HL-60/S4 (cell line): ENCODE data around the gene TTBK1.

Experiments used
- in situ Hi-C: fragments of 300-500 bp; cut with MboI; formaldehyde crosslinking; loops from 2 replicates; pipeline ENCODE4 v1.14.3; 2022; ENCODE audit warnings: low sequenced_read_pairs

Gene TTBK1

DNA sequence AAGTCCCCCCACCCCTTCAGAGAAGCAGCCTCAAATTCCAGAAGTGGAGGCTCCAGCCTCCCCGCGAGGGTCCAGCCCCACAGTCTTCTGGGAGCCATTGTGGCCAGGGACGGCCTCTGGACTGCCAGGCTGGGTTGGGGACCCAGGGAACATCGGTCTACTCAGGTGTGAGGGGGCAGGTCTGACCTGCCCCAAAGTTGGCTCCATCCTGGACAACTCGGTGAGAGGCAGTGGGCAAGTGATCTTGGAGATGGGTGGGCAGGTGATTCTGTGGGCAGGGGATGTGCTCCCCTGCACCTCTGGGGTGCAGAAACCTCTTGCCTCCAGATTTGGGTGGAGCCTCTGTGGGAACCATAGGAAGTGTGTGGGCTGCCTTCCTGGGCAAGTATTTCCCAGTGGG lies 42.6 kb downstream of the TTBK1 start:
- in situ Hi-C loops, result no loop called here

DNA sequence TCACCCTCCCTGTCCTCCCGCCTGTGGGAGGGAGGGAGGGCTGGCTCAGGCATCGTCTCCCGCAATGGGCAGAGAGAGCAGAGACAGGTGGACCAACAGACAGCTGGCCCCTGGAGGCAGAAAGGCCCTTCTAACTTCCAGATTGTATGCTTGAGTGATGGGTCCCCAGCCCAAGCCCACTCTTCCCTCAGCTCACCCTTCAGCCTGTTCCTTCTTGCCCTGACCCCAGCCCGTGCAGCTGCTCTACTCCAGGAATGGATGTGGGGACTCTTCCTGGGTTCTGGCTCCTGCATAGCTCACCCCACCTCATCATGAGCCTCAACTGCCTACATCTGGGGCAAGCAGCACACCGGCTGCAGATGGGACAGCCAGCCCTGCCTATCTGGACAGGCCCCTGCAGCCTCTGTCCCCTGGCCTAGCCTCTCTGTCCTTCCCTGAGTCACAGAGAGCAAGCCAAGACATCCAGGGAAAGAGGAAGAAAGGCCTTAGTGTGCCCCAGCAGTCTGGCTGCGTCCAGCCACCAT lies 43.2 kb downstream of the TTBK1 start:
- in situ Hi-C loops, result no loop called here

DNA sequence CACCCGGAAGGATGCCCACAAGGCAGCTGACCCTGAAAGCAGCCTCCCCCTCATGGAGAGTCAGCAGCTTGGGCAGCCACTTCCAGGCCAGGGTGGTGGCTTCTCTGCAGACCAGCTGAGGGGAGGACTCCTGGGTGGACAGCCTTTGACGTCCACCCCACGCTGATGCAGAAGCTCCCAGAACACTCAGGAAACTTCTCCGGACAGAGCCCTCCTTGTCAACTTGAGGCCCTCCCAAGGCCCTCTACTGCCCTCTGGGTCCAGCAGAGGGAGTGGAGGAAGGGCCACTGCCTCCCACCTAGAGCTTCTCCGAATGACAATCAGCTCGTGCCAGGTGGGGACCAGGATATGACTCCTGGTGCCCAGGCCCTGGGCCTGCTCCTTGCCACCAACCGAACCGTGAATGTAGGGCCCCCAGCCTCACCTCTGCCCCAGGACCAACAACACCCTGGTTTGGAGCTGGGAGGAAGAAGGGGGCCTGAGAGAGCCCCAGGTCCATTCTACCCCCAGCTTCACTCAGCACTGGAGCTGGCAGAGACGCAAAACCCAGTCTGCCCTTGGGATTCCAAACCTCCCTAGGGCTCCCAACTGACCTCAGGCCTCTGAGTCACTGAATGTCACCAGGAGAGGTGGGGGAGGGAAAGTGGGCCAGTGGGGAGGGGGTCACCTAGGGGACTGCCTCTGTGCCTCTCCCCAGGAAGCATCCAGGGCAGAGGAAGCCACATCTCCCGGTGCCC lies 43.9 kb downstream of the TTBK1 start:
- in situ Hi-C loops, result no loop called here

DNA sequence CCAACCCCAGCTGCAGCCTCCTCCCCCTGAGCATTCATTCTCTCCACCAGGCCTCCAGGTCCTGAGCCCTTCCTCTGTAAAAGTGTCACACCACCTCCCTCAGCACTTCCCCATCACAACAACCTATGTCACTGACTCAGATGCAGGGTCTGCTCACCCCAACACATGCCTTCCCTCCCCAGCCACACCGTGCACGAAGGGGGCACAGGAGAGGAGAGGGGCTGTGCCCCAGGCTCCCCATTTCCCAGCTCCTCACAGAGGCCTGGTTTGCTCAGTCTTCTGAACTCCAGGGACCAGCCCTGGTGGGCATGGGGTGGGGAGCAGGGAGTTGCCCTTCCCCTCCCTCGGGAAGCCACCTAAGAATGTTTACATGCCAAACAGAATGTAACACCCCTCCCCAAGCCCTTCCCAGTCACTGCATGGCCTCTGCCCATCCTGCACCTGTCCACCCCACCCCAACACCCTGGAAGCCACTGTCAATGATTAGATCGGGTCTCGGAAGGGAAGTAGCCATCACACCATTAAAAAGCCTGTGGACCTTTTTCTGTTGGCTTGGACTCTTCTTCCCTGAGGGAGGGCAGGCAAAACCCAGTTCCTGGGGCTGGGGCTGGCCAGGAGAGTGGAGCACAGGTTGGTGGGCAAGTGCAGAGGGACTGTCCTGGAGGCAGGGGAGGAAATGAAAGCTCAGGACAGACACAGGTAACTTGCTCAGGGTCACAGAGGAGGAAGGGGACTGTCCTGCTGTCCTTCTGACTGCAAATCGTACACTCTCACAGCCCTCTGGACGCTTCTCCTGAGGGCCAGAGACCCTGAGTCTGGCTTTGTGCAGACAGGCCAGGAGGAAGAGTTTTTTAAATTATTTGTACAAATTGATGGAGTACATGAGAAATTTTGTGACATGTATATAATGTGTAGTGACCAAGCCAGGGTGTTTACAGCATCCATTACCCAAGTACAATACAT lies 44.7 kb downstream of the TTBK1 start:
- in situ Hi-C loops, result no loop called here

DNA sequence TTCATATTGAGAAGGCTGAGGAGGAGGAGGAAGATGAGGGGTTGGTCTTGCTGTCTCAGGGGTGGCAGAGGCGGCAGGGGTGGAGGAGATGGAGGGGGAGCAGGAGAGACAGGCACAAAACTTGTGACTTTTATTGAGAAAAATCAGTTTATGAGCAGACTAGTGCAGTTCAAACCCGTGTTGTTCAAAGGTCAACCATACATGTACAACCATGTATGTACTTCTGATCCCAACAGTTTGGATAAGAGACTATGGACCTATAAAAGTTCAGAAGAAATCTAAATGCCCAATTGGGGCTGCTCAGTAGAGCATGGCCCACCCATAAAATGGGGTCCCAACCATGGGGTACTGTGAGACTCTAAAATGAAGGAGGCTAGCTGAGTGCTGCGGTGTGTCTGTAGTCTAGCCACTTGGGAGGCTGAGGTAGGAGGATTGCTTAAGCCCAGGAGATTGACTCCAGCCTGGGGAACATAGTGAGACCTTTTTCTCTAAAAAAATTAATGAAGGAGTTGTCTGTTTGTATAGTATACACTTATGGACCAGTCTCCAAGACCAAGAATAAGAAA lies 47.1 kb downstream of the TTBK1 start:
- in situ Hi-C loops, result no loop called here

DNA sequence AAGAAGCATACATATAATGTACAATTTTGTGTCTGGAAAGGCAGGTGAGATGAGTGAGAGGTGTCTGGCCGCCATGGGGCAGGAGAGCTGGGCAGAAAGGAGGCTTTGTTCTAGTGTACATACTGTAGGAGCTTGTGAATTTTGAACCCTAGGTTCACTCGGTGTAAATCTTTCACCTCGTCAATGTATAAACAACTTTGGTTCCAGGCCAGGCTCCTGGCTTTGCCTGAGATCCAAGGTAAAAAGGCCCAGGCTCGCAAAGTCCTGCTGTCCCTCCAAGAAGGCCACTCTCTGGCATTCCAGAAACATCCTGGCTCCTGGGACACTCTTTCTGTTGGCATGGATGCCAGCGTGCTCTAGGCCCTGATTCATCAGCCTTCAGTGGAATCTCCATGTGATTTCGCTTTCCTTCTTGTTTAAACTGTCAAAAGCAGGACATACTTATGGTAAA lies 47.6 kb downstream of the TTBK1 start:
- in situ Hi-C loops, result no loop called here

DNA sequence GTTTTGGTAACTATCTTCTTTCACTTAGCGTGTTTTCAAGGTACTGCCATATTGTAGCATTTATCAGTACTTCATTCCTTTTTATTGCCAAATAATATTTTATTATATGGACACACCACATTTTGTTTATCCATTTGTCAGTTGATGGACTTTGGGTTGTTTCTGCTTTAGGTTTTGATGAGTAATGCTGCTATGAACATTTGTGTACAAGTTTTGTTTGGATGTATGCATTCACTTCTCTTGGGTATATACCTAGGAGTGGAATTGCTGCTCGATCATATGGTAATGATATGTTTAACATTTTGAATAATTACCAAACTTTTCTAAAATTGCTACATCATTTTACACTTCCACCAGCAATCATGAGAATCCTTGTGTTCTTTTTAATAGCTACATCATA lies 48.4 kb downstream of the TTBK1 start:
- in situ Hi-C loops, result no loop called here

DNA sequence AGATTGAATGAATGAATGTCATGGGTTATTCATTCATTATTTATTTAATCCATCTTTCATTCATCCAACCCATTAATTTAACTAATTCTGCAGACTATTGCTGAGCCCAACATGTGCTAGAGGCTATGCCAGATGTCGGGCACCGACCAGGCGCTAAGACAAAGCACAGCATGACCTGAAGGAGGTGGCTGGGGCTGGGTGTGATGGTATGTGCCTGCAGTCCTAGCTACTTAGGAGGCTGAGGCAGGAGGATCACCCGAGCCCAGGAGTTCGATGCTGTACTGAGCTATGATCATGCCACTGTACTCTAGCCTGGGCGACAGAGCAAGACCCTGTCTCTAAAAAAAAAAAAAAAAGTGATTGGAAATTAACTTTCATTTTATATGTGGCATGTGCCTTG lies 49.1 kb downstream of the TTBK1 start:
- in situ Hi-C loops, result no loop called here

DNA sequence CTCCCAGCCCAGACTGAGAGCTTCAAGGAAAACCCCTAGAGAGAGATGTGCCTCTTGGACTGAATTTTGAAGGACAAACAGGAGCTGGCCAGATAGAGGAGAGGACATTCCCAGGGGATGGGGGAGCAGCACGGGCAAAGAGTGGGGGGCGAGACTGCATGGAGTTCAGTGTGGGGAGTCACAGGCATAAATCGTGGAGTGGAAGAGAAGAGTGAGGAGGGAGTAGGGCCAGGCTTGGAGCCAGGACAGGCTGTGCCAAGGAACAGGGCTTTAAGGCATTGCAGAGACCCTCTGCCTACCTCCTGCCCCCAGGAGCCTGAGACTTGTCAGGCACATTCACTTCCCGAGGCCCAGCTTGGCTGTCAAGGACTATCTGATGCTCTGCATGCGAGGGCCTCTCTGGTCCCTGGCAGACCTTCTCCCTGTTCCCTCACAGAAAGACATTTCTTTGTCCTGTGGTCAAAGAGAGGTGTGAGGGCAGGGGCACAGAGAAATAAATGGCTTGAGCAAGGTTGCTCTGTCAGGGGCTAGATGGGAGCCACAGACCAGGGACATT lies 49.6 kb downstream of the TTBK1 start:
- in situ Hi-C loops, result no loop called here

DNA sequence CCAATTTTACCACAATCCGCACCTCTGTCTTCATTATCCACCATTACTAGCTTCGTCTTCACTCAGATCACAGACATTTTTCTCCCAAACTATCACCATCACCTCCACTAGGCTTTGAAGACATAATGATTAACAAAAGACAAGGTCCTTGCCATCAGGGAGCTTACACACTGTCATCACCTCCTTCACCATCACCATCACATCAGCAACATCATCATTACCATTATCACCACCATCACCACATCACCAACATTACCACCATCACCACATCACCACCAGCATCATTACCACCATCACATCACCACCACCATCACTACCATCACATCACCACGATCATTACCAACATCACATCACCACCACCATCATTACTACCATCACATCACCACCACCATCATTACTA lies 50.4 kb downstream of the TTBK1 start:
- in situ Hi-C loops, result no loop called here

DNA sequence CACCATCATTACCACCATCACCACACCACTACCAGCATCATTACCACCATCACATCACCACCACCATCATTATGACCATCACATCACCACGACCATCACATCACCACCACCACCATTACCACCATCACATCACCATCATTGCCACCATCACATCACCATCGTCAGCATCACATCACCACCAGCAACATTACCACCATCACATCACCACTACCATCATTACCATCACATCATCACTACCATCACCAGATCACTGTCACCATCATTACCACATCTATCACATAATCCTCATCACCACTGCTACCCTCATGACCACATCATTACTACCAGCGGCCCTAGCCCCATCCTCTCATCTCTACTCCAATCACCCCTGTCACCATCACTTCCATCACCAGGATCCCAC lies 51.3 kb downstream of the TTBK1 start:
- in situ Hi-C loops, result no loop called here

DNA sequence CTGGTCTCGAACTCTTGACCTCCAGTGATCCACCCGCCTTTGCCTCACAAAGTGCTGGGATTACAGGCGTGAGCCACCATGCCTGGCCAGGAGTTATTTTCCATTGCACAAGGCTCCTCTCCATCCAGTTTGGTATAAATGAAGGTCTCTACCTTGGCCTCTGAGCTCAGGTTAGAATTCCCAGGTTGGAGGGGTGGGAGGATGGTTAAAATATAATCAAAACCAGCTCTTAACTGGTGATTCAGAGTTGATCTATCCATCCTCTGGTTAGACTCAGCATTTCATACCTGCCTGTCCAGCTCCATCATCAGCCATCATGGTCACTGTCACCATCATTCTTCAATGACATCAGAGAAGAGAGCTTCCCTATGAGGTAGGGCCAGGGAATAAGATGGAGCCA lies 52.2 kb downstream of the TTBK1 start:
- in situ Hi-C loops, result no loop called here

DNA sequence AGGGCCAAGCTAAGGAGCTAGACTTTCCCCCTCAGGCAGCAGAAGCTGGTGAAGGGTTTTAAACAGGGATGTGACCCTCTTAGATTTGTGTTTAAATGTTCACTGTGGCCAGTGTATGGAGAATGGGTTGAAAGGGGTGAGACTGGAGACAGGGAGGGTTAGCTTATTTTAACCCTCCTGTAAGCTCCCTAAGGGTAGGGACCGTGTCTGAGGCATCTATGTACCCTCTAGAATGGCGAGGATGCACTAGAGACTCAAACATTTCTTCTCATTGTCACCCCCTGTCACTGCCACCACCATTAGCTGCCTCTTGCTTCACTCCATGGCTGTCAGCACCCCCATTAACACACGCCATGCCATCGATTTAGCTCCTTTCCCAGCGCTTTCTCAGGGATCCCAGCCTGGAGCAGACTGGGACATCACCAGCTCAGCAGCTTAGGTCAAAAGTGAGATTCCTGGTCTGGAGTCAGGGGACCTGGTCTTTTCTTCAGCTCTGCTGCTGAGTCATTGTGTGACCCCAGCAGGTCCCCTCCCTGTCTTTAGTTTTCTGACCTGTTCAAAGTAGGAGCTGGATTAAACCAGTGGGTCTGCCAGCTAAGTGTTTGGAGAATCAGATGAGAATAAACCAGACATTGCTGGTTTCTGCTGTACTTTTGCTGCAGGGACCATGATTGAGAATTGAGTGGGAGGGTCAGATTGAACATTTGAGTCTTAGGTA lies 53.7 kb downstream of the TTBK1 start:
- in situ Hi-C loops, result no loop called here

DNA sequence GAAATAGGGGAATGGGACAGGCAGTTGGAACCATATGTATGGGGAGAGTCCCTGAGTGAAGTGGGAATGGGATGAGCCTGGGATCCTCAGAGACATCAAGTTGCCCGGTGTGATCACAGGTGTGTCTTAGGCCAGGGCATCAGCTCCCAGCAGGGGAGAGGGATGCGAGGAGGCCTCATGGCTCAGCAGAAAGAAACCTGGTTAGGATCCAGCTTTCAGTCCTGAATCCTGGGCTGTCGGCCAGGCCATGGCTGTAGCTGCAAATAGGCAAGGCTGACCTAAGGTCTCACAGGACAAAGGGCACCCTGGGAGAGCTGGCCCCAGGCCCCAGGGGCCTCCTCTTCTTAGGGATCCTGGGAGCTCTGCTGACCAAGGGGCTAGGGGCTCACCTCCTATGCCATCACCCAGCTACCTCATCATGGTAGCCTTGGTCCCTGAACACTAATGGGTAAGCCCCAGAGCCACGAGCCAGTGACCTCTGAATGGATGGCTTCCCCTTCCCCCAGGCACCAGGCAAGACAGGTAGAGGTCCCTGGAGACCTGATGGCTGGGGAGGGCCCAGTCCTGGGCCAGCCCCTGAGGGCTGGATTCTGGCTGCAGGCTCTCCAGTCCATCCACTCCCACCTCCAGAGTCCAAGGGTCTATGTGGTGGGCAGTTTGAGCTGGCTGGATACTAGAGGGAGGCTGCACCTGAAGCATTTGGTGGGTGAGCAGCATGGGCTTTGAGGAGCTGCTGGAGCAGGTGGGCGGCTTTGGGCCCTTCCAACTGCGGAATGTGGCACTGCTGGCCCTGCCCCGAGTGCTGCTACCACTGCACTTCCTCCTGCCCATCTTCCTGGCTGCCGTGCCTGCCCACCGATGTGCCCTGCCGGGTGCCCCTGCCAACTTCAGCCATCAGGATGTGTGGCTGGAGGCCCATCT lies 54.6 kb downstream of the TTBK1 start, which contains the start of gene SLC22A7:
Gene SLC22A7 (plus strand): TSS at position 617 of the 921 bp plus-strand sequence. CDS start 99 bp downstream, at position 716.
- in situ Hi-C loops, result no loop called here

DNA sequence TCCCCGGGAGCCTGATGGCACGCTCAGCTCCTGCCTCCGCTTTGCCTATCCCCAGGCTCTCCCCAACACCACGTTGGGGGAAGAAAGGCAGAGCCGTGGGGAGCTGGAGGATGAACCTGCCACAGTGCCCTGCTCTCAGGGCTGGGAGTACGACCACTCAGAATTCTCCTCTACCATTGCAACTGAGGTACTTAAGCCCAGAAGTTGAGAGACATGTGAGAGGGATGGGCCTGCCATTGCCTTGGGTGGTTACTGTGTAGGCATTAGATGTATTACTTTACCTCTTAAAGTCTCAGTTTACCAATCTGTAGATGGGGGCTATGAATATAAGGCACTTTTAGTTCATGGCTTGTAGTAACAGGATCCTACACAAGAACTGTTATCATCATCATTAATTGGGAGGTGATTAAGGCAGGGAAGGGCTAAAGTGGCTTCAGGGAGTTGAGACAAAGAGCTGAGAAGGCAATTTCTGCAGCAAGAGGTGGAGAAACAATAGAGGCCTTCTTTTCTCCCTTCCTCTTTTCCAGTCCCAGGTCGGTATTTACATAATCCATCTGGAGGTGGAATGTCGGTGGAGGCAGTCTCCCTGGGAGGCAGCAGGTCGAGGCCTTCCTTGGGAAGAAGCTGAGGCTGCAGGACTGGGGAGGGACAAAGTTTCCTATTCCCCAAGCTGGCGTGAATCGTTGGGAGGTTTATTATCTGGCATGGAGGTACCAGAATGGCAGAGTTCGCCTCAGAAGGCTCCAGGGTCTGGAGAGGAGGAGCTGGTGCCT lies 55.5 kb downstream of the TTBK1 start:
- in situ Hi-C loops, result no loop called here

DNA sequence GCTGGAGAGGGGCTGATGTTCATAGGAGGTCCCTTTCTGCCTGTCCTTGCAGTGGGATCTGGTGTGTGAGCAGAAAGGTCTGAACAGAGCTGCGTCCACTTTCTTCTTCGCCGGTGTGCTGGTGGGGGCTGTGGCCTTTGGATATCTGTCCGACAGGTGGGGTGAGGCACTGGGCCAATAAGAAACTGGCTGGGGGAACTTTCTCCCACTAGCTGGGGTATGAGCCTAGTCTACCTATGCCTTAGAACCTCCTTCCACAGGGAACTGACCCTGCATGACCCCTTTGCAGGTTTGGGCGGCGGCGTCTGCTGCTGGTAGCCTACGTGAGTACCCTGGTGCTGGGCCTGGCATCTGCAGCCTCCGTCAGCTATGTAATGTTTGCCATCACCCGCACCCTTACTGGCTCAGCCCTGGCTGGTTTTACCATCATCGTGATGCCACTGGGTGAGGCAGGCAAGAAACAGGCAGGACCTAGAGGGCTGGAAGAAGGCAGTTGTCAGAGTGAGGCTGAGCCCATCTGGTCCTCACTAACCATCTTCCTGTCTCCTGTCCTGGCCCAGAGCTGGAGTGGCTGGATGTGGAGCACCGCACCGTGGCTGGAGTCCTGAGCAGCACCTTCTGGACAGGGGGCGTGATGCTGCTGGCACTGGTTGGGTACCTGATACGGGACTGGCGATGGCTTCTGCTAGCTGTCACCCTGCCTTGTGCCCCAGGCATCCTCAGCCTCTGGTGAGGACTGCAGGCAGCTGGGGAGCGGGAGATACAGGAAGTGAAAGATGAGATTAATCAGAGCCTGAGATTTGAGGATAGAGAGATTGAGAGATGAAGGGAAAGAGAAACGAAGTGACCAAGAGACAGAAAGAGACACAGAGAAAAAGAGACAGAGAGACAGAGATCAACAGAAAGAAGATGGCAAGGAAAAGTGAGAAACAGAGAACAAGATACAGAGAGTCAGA lies 56.3 kb downstream of the TTBK1 start:
- in situ Hi-C loops, result no loop called here

DNA sequence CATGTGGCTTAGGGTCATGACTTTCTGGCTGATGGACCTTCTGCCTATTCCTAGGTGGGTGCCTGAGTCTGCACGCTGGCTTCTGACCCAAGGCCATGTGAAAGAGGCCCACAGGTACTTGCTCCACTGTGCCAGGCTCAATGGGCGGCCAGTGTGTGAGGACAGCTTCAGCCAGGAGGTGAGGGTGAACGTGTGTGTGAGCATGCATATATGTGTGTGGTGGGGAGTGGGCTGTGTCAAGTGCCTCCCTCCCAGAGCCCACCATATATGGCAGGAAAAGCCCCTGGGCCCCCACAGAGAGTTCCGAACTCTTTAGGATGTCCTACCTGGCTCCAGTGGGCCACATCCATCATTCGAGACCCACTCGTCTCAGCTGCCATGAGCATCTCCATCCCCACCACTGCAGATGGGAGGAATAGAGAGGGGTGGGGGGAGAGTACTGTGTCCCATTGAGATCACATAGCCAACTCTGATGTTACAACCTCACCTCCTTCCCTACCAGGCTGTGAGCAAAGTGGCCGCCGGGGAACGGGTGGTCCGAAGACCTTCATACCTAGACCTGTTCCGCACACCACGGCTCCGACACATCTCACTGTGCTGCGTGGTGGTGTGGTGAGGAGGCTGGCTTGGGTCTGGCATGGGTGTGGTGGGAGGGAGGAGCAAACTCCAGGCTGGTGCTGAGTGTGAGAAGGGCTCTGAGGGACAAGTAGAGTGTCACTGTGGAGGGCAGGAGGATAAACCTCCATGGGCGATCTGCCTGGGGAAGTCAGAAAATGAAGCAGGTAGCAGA lies 58.0 kb downstream of the TTBK1 start:
- in situ Hi-C loops, result no loop called here
